Effector memory CD8-positive, alpha-beta T cell (primary cell): ENCODE measurements around the gene AMER3.

ENCODE experiments used
- ATAC-seq: fragments of 150-1000 bp; cut with Tn5 transposase; replicated peaks from 2 replicates; pipeline ENCODE4 v1.10.0; 2021; ENCODE audit warnings: mild to moderate bottlenecking, moderate library complexity
- DNase-seq, 3 experiments: peaks; one replicate each; pipeline ENCODE4 v3.0.0; 2021
- H3K27ac Mint-ChIP-seq, 2 donors: one replicate each; pipeline ENCODE4 v1.8.0; 2022; ENCODE audit warnings: mild to moderate bottlenecking in 2 of 2, mixed read lengths in 2 of 2, moderate library complexity in 2 of 2
- H3K27me3 Mint-ChIP-seq, 2 donors: one replicate each; pipeline ENCODE4 v1.8.0; 2022; ENCODE audit warnings: mixed read lengths in 2 of 2
- H3K36me3 Mint-ChIP-seq: one replicate; pipeline ENCODE4 v1.8.0; 2022; ENCODE audit warnings: mild to moderate bottlenecking, moderate library complexity, mixed read lengths; ENCODE audit not compliant: insufficient read depth
- H3K4me1 Mint-ChIP-seq, 2 donors: one replicate each; pipeline ENCODE4 v1.8.0; 2022; ENCODE audit warnings: low read depth in 2 of 2, mixed read lengths in 2 of 2
- H3K4me3 Mint-ChIP-seq, 2 donors: one replicate each; pipeline ENCODE4 v1.8.0; 2022; ENCODE audit warnings: mild to moderate bottlenecking in 2 of 2, mixed read lengths in 2 of 2, moderate library complexity in 2 of 2
- H3K9me3 Mint-ChIP-seq, 2 donors: one replicate each; pipeline ENCODE4 v1.8.0; 2022; ENCODE audit warnings: mixed read lengths in 2 of 2

AMER3 gene

DNA sequence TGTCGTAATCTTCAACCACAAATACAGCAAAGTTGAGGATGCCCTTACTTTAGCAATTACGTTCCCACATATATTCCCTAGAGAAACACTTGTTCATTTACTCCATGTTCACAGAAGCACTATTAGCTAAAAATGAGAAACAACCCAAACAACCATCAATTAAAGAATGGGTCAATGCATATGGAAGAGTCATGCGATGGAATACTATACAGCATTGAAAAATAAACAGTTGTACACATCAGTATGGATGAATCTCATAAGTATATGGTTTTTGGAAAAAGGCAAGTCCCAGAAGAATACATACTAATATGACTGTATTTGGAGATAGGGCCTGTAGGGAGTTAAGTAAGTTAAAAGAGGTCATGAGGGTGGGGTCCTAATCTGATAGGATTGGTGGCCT is 20.1 kb upstream of the AMER3 start:
- peaks cover 3% of the 10 kb centered on the region for H3K36me3 Mint-ChIP-seq
- DNase-seq (no peak), ATAC-seq (no peak)
- H3K27me3 Mint-ChIP-seq = peaks cover 14 to 18% of the 10 kb centered on the region in 2 donors
- peaks cover 4 to 11% of the 10 kb centered on the region in 2 donors for H3K9me3 Mint-ChIP-seq
- H3K27ac Mint-ChIP-seq = no peak overlapping the region
- H3K4me1 Mint-ChIP-seq = no peaks in the 10 kb centered on the region
- H3K4me3 Mint-ChIP-seq = no peak overlapping the region

DNA sequence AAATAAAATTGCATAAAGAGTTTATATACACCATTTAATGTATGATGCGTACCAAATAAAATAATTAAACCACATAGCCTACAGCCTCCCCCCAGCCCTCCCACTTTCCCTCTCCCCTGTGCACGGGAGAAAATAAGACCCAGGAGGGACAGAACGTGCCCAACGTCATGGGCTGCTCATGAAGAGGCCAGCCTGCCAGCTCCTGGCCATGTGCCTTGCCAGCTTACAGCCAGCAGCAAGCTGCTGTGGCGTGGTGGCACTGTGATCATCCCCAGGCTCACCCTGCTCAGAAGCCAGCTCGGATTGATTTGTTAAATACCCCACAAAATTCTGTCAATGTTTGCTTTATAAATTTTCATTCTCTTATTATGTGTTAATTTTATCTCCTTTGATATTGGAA is 18.9 kb upstream of the AMER3 start:
- H3K36me3 Mint-ChIP-seq = peaks cover 3% of the 10 kb centered on the region
- no peaks in the 10 kb centered on the region for H3K4me1 Mint-ChIP-seq
- ATAC-seq (no peak), DNase-seq (no peak)
- no peak overlapping the region for H3K4me3 Mint-ChIP-seq
- no peak overlapping the region for H3K27ac Mint-ChIP-seq
- peaks cover 26 to 31% of the 10 kb centered on the region in 2 donors for H3K27me3 Mint-ChIP-seq
- peaks cover 4 to 11% of the 10 kb centered on the region in 2 donors for H3K9me3 Mint-ChIP-seq

DNA sequence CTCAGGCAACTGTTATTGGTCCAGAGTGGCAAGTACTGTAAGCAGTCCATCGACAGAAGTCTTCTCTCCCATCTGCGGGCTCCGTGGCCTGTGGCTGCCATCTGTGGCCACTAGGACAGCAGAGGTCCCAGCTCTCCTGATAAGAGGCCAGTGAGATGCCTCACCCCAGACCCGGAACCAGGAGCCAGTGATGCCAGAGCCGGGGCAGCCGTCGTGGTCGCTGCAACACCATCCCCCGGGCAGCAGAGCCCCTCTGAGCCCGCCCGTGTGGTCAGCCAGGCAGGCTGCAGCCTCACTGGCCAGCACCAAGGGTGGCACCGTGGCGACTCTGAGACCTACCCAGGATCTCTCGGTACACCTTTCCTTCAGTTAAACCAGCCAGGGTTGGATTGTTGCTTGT is 17.7 kb upstream of the AMER3 start:
- no peak for ATAC-seq
- H3K9me3 Mint-ChIP-seq = peaks cover 4 to 11% of the 10 kb centered on the region in 2 donors
- no peak for DNase-seq
- peaks cover 26 to 31% of the 10 kb centered on the region in 2 donors for H3K27me3 Mint-ChIP-seq
- H3K27ac Mint-ChIP-seq = no peak overlapping the region
- peaks cover 5% of the 10 kb centered on the region for H3K36me3 Mint-ChIP-seq
- no peaks in the 10 kb centered on the region for H3K4me1 Mint-ChIP-seq
- no peak overlapping the region for H3K4me3 Mint-ChIP-seq

DNA sequence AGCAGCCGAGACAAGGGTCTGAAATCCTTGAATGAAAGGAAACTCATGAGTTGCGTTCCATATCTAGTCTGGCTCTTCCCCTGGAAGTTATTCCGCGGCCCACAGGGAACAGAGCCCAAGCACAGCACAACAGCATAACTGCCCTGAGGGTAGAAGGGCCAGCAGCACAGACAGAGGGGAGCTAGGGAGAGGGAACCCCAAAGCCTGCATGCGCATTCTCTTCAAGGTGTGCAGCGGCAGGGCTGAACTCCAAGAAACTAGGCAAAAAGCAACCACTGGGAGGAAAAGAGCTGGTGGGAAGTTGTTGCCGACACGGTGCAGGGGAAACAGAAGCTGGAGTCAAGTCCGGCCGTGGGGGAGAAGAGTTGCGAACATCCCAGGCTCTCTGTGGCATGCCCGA is 14.7 kb upstream of the AMER3 start:
- Mint-ChIP-seq H3K4me1 (no peaks in the 10 kb centered on the region), H3K27ac (no peak overlapping the region), H3K9me3 (no peaks in the 10 kb centered on the region), H3K4me3 (no peak overlapping the region), H3K36me3 (peaks cover 5% of the 10 kb centered on the region), H3K27me3 (peaks cover 37 to 53% of the 10 kb centered on the region in 2 donors)
- ATAC-seq = no peak
- DNase-seq = no peak

DNA sequence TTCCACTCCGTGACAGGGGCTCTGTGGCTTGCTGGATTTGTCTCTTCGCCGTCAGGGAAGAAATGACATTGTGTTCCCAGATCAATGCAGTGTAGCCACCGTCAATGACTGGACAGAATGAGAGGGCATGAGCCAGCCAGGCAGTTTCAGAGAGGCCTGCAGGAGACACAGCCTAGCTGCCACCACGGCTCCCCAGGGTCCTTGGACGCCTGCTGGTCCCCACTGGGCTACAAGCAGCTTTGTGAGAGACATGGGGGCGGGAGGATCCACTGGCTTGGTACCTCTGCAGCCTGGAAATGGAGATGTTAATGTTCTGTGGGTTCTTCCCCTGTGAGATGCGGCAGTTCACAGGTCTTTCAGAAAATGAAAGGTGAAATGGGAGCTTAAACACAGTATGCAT is 12.1 kb upstream of the AMER3 start:
- Mint-ChIP-seq H3K4me3 (no peak overlapping the region), H3K27me3 (peaks cover 32 to 52% of the 10 kb centered on the region in 2 donors), H3K9me3 (no peaks in the 10 kb centered on the region), H3K36me3 (peaks cover 2% of the 10 kb centered on the region), H3K4me1 (no peaks in the 10 kb centered on the region), H3K27ac (no peak overlapping the region)
- ATAC-seq (no peak), DNase-seq (no peak)

DNA sequence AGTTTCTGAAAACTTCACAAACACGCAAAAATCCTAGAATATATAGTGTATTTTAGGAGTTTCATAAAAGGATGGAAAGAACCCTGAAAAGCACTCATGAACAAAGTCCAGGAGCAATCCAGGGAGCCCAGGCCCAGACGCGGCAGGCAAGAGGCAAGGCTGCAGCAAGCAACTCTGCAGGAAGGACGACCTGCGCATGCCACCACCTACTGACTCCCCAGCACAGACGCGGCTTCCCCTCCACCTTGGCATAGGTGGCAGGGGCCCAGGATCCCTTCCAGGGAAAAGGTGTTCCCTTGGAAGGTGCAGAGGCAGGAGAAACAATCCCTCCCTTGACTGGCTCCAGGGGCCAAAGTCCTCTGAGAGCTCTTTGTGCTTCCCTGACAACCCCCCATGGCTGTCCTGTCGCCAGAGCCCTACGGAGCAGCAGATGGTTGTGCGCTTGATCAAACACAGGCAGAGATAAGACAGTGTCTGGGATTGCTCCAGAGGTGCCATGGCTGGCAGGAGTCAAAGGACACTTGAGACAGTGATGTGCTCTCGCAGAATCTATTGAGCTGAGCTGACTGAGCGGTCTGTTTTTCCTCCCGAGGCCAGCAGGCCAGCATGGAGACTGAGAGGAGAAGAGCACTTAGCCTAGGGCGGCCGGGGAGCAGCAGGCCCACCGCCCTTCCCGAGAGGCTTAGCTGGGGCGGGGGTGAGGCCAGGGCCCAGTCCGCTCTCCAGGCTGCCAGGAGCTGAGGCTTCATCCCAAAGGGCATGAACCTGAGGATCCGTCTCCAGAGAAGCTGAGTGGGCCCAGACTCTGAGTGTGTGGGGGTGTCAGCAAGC is 10.8 kb upstream of the AMER3 start:
- no peak for DNase-seq
- Mint-ChIP-seq H3K4me1 (no peaks in the 10 kb centered on the region), H3K27me3 (peaks cover 24 to 45% of the 10 kb centered on the region in 2 donors), H3K36me3 (peaks cover 2% of the 10 kb centered on the region), H3K9me3 (no peaks in the 10 kb centered on the region), H3K27ac (no peak overlapping the region), H3K4me3 (no peak overlapping the region)
- no peak for ATAC-seq

DNA sequence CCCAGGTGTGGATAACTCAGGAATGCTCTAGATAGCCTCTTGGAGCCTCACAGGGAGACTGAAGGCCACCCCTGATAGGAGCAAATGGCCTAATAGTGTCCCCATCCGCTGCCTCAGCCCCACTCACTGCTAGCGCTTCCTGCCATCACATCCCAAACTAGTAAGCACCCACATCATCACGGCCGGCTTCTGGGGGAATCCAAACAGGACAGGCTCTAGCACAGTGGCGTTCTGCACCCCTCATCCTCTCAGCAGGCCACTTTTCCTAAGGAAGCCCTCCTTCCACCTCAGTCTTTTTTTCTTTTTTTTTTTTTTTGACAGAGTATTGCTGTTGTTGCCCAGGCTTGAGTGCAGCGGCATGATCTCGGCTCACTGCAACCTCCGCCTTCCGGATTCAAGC is 6.3 kb upstream of the AMER3 start:
- H3K9me3 Mint-ChIP-seq = no peaks in the 10 kb centered on the region
- no peak for ATAC-seq
- H3K27ac Mint-ChIP-seq = no peak overlapping the region
- no peaks in the 10 kb centered on the region for H3K36me3 Mint-ChIP-seq
- H3K27me3 Mint-ChIP-seq = peaks cover 34 to 37% of the 10 kb centered on the region in 2 donors
- H3K4me1 Mint-ChIP-seq = no peaks in the 10 kb centered on the region
- no peak for DNase-seq
- no peak overlapping the region for H3K4me3 Mint-ChIP-seq

DNA sequence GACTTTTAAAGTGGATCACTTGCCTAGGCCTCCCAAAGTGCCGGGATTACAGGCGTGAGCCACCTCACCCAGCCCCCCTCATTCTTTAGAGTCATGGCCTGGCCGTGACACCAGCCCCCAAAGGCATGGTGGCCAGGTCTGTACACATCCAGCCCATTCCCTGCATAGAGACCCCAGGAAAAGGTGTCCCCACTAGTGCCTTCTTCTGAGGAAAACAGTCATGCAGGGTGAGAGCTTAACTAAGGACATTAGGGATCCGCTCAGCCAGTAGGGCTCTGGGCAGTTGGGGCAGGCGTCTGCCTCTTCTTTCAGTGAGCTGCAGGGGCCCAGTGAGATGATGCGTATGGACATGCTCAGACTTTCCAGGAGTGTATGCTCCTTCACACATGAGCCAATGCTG is 5.7 kb upstream of the AMER3 start:
- H3K36me3 Mint-ChIP-seq = no peaks in the 10 kb centered on the region
- DNase-seq = no peak
- no peak overlapping the region for H3K27ac Mint-ChIP-seq
- no peak overlapping the region for H3K4me3 Mint-ChIP-seq
- H3K27me3 Mint-ChIP-seq = peaks cover 33 to 37% of the 10 kb centered on the region in 2 donors
- no peaks in the 10 kb centered on the region for H3K4me1 Mint-ChIP-seq
- no peaks in the 10 kb centered on the region for H3K9me3 Mint-ChIP-seq
- no peak for ATAC-seq

DNA sequence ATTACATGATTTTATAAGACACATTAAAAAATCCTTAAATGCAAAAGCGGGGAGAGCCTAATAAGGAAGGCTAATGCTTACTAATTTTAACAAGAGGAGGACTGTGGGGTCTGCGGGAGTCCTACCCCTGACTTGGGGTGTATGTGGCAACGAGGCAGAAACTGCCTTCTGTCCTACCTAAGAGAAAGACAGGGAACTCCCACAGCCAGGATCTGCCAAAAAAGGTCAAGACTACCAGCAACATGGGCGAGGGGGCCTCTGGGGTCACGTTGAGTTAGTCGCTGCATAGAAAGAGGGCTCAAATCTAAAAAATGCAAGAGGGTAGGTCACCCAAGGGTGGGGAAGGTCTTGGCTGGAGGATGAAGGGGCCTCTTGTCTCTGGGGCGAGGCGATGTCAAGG is 529 bp upstream of the AMER3 start:
- ATAC-seq = no peak
- H3K27ac Mint-ChIP-seq = no peak overlapping the region

DNA sequence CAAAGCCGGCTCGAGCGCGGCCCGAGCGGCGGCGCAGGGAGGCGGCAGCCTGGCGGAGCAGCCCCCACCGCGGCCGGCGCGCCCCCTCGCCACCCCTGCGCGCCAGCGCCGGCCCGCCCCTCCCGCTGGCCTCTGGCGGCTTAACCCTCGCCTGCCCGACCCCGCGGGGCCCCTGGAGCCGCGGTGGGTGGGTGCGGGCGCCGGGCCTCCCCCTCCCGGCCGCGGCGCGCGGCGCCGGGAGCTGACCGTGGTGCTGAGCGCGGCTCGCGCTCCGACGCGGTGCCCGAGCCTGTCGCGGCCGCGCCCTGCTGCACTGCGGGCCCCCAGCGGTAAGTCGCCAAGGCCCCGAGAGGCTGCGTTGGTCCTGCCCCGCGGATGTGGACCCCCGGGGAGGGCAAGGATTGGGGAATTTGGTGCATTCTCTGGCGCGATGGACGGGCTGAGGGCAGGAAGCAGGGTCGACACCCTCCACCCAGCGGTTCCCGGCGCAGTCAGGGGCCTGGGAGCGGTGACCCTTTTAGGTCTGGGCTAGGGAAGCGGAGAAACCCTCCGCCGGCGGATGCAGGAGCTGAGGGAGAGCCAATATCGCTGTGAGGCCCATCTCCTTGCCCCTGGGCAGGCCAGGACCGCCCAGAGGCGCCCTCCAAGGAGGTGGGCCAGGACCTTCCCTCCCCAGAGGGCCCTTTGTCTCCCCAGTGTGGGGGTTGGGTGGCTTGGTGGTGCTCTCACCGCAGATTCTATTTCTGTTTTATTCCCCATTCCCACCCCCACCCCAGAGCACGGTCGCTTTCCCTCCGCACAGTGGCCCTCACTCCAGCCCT is 923 bp downstream of the AMER3 start:
- peaks cover 0 to 9% of the 10 kb centered on the region in 2 donors for H3K4me1 Mint-ChIP-seq
- ATAC-seq (peak; percentile 71), DNase-seq (no peak)
- H3K4me3 Mint-ChIP-seq = peak overlapping the region; percentile 60 to 70
- H3K9me3 Mint-ChIP-seq = no peaks in the 10 kb centered on the region
- no peak overlapping the region for H3K27ac Mint-ChIP-seq
- peaks cover 60 to 75% of the 10 kb centered on the region in 2 donors for H3K27me3 Mint-ChIP-seq
- H3K36me3 Mint-ChIP-seq = peaks cover 2% of the 10 kb centered on the region

More for the DNA sequence above, 529 bp upstream of the AMER3 start:
- Mint-ChIP-seq H3K27me3 (peaks cover 59 to 61% of the 10 kb centered on the region in 2 donors), H3K36me3 (no peaks in the 10 kb centered on the region), H3K4me1 (peaks cover 0 to 9% of the 10 kb centered on the region in 2 donors), H3K4me3 (peak overlapping the region; percentile 15 to 63), H3K9me3 (no peaks in the 10 kb centered on the region)
- DNase-seq = no peak

DNA sequence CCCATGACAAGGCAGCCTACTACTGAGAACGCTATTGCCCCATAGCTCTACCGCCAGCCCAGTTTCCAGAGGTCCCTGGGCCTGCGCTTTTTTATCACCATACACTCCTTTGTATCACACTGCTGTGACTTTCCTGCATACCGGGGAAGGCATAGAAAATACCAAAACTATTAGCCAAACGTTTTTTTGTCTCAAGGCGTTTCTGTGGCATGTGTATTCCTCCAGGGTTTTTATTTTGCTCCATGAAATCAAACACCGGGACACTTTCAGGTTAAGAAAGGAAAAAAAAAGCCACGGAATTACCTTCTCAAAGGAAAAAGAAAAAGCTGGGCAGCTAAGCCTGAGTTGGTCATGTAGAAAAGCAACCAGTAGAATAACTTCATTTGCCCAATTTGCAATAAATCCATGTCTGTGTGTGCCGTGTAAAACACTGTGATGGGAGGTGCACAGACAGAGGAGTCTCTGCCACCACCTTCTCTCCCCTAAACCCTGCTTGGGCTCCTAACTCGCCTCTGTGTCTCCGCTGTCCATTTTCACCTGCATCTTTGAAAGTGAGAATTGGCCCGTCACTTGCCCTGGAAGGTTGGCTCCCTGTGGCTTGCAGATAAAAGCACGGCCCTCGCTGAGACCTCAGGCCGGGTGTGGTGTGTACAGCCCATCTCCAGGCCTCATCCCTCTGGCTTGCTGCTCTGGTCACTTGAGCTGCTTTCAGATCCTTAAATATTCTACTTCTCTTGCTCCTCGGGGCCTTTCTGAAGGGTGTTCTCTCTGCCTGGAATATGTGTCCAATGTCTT is 1.7 kb downstream of the AMER3 start:
- Mint-ChIP-seq H3K27ac (no peak overlapping the region), H3K4me1 (peaks cover 0 to 9% of the 10 kb centered on the region in 2 donors), H3K27me3 (peaks cover 68 to 83% of the 10 kb centered on the region in 2 donors), H3K36me3 (peaks cover 2% of the 10 kb centered on the region), H3K4me3 (peak overlapping the region; percentile 60 to 70), H3K9me3 (no peaks in the 10 kb centered on the region)
- no peak for ATAC-seq
- DNase-seq = no peak

DNA sequence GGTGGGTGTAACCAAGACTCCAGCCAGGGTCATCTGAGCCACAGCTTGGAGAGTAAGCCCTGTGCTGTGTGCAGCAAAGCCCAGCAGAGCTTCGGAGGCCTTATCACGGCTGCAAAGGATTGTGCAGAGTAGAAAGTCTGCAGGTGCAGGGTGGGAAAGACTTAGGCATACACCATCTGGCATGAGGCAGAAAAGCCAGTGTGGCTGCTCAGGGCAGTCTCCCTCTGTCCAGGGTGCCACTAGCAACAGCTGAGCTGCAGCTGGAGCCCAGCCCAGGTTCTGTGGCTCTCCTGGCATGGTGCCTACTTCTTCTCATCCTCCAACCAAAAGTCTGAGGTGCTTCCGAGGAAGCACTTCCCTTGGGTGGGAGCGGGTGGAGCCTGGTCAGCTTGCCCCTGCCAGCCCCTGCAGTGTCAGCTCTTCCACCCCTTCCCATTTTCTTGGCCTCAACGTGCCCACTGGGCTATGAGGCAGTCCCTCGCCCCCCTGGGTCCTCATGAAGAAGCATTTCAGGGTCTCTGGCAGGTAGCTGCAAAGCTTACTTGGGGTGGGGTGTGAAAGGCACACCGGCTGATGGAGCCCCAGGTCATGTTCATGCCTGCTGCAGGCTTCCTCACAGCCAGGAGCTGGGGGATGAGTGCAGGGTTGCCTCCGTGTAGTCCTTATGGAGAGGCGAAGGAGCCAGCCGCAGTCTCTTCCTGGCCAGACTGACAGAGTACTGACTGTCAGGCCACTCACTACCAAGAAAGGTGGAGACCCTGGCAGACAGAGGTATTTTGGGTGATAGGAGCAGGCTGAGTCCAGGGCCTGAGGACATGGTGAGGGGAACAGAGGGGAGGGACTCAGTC is 4.8 kb downstream of the AMER3 start:
- DNase-seq = no peak
- no peak overlapping the region for H3K4me3 Mint-ChIP-seq
- peaks cover 45 to 74% of the 10 kb centered on the region in 2 donors for H3K27me3 Mint-ChIP-seq
- no peak for ATAC-seq
- no peak overlapping the region for H3K27ac Mint-ChIP-seq
- H3K4me1 Mint-ChIP-seq = peaks cover 0 to 9% of the 10 kb centered on the region in 2 donors
- peaks cover 2% of the 10 kb centered on the region for H3K36me3 Mint-ChIP-seq
- H3K9me3 Mint-ChIP-seq = no peaks in the 10 kb centered on the region
